PC-3 (cell line): Measurements from ENCODE around the gene GFOD1.

ENCODE experiments used
- EZH2 ChIP-seq: fragments of 300-600 bp; sonication (generic); IDR thresholded peaks from one replicate; pipeline ENCODE4 v1.6.1; 2017; ENCODE audit warnings: antibody characterized with exemption, mild to moderate bottlenecking, low read length; ENCODE audit not compliant: unreplicated experiment
- TF ChIP-seq, protein P1 (sequence below): fragments of 300-600 bp; sonication (generic); conservative IDR thresholded peaks from 2 replicates; pipeline ENCODE4 v1.5.1; 2017; ENCODE audit warnings: antibody characterized with exemption, low read depth, mild to moderate bottlenecking, low read length

DNA sequence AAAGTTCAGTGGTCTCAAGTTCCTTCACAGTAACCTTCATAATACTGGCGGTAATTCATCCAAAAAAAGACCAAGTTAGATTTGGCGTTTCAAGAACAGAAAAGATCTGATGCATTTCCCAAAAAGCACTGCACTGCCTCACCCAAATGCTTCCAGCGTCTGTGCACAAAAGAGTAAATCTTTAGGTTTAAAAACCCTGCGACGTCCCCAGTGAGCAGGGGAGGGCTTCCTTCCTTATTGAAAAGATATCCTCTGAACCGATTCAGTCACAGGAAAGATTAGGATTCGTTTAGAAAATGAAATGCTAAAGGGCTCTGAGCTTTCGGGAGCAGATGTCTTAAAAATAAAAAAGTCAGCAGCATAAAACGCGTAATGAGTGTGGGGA, 159.7 kb downstream of the GFOD1 start:
- TF ChIP-seq, protein P1, sequence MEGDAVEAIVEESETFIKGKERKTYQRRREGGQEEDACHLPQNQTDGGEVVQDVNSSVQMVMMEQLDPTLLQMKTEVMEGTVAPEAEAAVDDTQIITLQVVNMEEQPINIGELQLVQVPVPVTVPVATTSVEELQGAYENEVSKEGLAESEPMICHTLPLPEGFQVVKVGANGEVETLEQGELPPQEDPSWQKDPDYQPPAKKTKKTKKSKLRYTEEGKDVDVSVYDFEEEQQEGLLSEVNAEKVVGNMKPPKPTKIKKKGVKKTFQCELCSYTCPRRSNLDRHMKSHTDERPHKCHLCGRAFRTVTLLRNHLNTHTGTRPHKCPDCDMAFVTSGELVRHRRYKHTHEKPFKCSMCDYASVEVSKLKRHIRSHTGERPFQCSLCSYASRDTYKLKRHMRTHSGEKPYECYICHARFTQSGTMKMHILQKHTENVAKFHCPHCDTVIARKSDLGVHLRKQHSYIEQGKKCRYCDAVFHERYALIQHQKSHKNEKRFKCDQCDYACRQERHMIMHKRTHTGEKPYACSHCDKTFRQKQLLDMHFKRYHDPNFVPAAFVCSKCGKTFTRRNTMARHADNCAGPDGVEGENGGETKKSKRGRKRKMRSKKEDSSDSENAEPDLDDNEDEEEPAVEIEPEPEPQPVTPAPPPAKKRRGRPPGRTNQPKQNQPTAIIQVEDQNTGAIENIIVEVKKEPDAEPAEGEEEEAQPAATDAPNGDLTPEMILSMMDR: no peak
- no peak for TF ChIP-seq EZH2
